Trophoblast cell (in vitro differentiated cells and primary cell): Measurements from ENCODE around the gene CTPS1.

Source experiments
- DNase-seq, 2 donors: peaks; one replicate each; pipeline ENCODE4 v3.0.0-alpha.2; 2016
- H2AFZ ChIP-seq: 2 replicates; pipeline ENCODE4 v1.6.1; 2013; ENCODE audit warnings: low read length, moderate library complexity, mild to moderate bottlenecking; ENCODE audit not compliant: insufficient read depth, poor library complexity
- H2AK5ac ChIP-seq: 2 replicates; pipeline ENCODE4 v1.6.1; 2013; ENCODE audit warnings: mild to moderate bottlenecking, low read length
- H2BK120ac ChIP-seq: 2 replicates; pipeline ENCODE4 v1.6.1; 2013; ENCODE audit warnings: low read length, mild to moderate bottlenecking, moderate library complexity; ENCODE audit not compliant: insufficient read depth, poor library complexity
- H2BK12ac ChIP-seq: 2 replicates; pipeline ENCODE4 v1.6.1; 2013; ENCODE audit warnings: mild to moderate bottlenecking, low read length, moderate library complexity
- H2BK5ac ChIP-seq: 2 replicates; pipeline ENCODE4 v1.6.1; 2013; ENCODE audit warnings: low read length, low read depth, moderate library complexity, mild to moderate bottlenecking; ENCODE audit not compliant: poor library complexity
- H3K14ac ChIP-seq: 2 replicates; pipeline ENCODE4 v1.6.1; 2013; ENCODE audit warnings: mild to moderate bottlenecking, low read length
- H3K18ac ChIP-seq: 2 replicates; pipeline ENCODE4 v1.6.1; 2013; ENCODE audit warnings: mild to moderate bottlenecking, low read length
- H3K23ac ChIP-seq: 2 replicates; pipeline ENCODE4 v1.6.1; 2013; ENCODE audit warnings: low read length
- H3K27ac ChIP-seq: 2 replicates; pipeline ENCODE4 v1.5.1; 2013; ENCODE audit warnings: low read depth, mild to moderate bottlenecking, inconsistent platforms, low read length, moderate library complexity
- H3K27me3 ChIP-seq: 2 replicates; pipeline ENCODE4 v1.6.1; 2013; ENCODE audit warnings: inconsistent platforms, mild to moderate bottlenecking, low read length, moderate library complexity; ENCODE audit not compliant: insufficient read depth
- H3K36me3 ChIP-seq, 2 experiments: 1 replicate in 1 of 2; 2 replicates in 1 of 2; pipeline ENCODE4 v1.6.1; 2013; ENCODE audit warnings: low read length in 2 of 2, mild to moderate bottlenecking in 2 of 2, moderate library complexity in 1 of 2; ENCODE audit not compliant: insufficient read depth in 2 of 2, control insufficient read depth in 1 of 2
- H3K4ac ChIP-seq: 2 replicates; pipeline ENCODE4 v1.6.1; 2013; ENCODE audit warnings: low read depth, mild to moderate bottlenecking, low read length, moderate library complexity
- H3K4me1 ChIP-seq, 2 experiments: 1 replicate in 1 of 2; 2 replicates in 1 of 2; pipeline ENCODE4 v1.6.1; 2013; ENCODE audit warnings: low read length in 2 of 2, mild to moderate bottlenecking in 2 of 2, moderate library complexity in 1 of 2; ENCODE audit not compliant: insufficient read depth in 2 of 2, control insufficient read depth in 1 of 2
- H3K4me2 ChIP-seq: 2 replicates; pipeline ENCODE4 v1.6.1; 2013; ENCODE audit warnings: inconsistent platforms, mild to moderate bottlenecking, low read length, moderate library complexity
- H3K4me3 ChIP-seq: 2 replicates; pipeline ENCODE4 v1.5.1; 2013; ENCODE audit warnings: mild to moderate bottlenecking, low read depth, low read length, inconsistent platforms
- H3K79me1 ChIP-seq: one replicate; pipeline ENCODE4 v1.6.1; 2013; ENCODE audit warnings: low read length
- H3K79me2 ChIP-seq: 2 replicates; pipeline ENCODE4 v1.6.1; 2013; ENCODE audit warnings: low read length, mild to moderate bottlenecking; ENCODE audit not compliant: control insufficient read depth, insufficient read depth, poor library complexity
- H3K9ac ChIP-seq: 2 replicates; pipeline ENCODE4 v1.6.1; 2013; ENCODE audit warnings: mild to moderate bottlenecking, low read length
- H3K9me3 ChIP-seq: 2 replicates; pipeline ENCODE4 v1.6.1; 2013; ENCODE audit warnings: low read depth, mild to moderate bottlenecking, control low read depth, inconsistent platforms, low read length; ENCODE audit not compliant: insufficient read depth
- H4K12ac ChIP-seq: 2 replicates; pipeline ENCODE4 v1.6.1; 2013; ENCODE audit warnings: low read depth, mild to moderate bottlenecking, low read length, moderate library complexity
- H4K8ac ChIP-seq: 2 replicates; pipeline ENCODE4 v1.6.1; 2013; ENCODE audit warnings: low read depth, mild to moderate bottlenecking, low read length, moderate library complexity
- H4K91ac ChIP-seq: one replicate; pipeline ENCODE4 v1.6.1; 2013; ENCODE audit warnings: low read depth, mild to moderate bottlenecking, low read length, moderate library complexity
- WGBS: extraction: QIAGEN DNeasy Blood & Tissue Kit; methylation state at CpG from one replicate; pipeline ENCODE4 v1.1.7; 2013; ENCODE audit warnings: missing lambda C conversion rate; ENCODE audit not compliant: insufficient read length, insufficient coverage; ENCODE audit errors: extremely low coverage; 5-methylcytosine and 5-hydroxymethylcytosine counted together

The CTPS1 gene

GRCh38 chr1:40986328-40986783 is 6.9 kb downstream of the CTPS1 start:
- Histone ChIP-seq H3K79me1 (peaks cover 2% of the 10 kb centered on the region), H2BK120ac (no peak overlapping the region), H3K18ac (no peak overlapping the region), H4K91ac (no peak overlapping the region), H3K36me3 (peaks cover 24 to 50% of the 10 kb centered on the region in 2 experiments), H3K79me2 (peaks cover 7% of the 10 kb centered on the region), H3K23ac (no peak overlapping the region), H3K9me3 (no peaks in the 10 kb centered on the region), H3K4ac (no peak overlapping the region), H2BK5ac (no peak overlapping the region), H3K4me1 (peaks cover 2 to 3% of the 10 kb centered on the region in 2 experiments), H2AK5ac (no peak overlapping the region), H4K12ac (no peak overlapping the region), H3K4me3 (no peak overlapping the region), H2BK12ac (no peak overlapping the region), H3K9ac (no peak overlapping the region), H4K8ac (no peak overlapping the region), H3K14ac (no peak overlapping the region), H3K27me3 (no peaks in the 10 kb centered on the region), H3K4me2 (no peak overlapping the region), H3K27ac (no peak overlapping the region), H2AFZ (no peak overlapping the region)
- no CpG with 5 or more reads among the region's 10 CpGs for WGBS
- DNase-seq, result no peak

- Histone ChIP-seq H3K14ac (no peak overlapping the region), H3K36me3 (peaks cover 26 to 54% of the 10 kb centered on the region in 2 experiments), H3K79me2 (peaks cover 6% of the 10 kb centered on the region), H3K4me2 (no peak overlapping the region), H2AK5ac (no peak overlapping the region), H2BK12ac (no peak overlapping the region), H3K4ac (no peak overlapping the region), H3K4me1 (peaks cover under 1 to 2% of the 10 kb centered on the region in 2 experiments), H3K27me3 (no peaks in the 10 kb centered on the region), H3K9ac (no peak overlapping the region), H3K23ac (no peak overlapping the region), H2AFZ (no peak overlapping the region), H3K9me3 (no peaks in the 10 kb centered on the region), H4K91ac (no peak overlapping the region), H2BK120ac (no peak overlapping the region), H3K4me3 (no peak overlapping the region), H3K18ac (no peak overlapping the region), H4K12ac (no peak overlapping the region), H3K79me1 (peaks cover under 1% of the 10 kb centered on the region), H2BK5ac (no peak overlapping the region), H4K8ac (no peak overlapping the region), H3K27ac (no peak overlapping the region)
- no peak for DNase-seq
- no CpG with 5 or more reads among the region's 3 CpGs for WGBS
Measured at GRCh38 chr1:40986956-40987355, 7.5 kb downstream of the CTPS1 start.

GRCh38 chr1:40987439-40988276 is 8.2 kb downstream of the CTPS1 start:
- no peak overlapping the region for H2BK12ac ChIP-seq
- no peak overlapping the region for H3K4me2 ChIP-seq
- H3K4me1 ChIP-seq, result no peaks in the 10 kb centered on the region
- no peak overlapping the region for H2AK5ac ChIP-seq
- no peak overlapping the region for H3K27ac ChIP-seq
- DNase-seq, result no peak
- H3K9ac ChIP-seq, result no peak overlapping the region
- H4K91ac ChIP-seq, result no peak overlapping the region
- no peak overlapping the region for H2BK120ac ChIP-seq
- H2AFZ ChIP-seq, result no peak overlapping the region
- H2BK5ac ChIP-seq, result no peak overlapping the region
- H3K9me3 ChIP-seq, result no peaks in the 10 kb centered on the region
- no peaks in the 10 kb centered on the region for H3K27me3 ChIP-seq
- WGBS, result no CpG with 5 or more reads among the region's 9 CpGs
- H3K79me2 ChIP-seq, result peaks cover 2% of the 10 kb centered on the region
- H4K8ac ChIP-seq, result no peak overlapping the region
- H3K4ac ChIP-seq, result no peak overlapping the region
- peaks cover 31 to 58% of the 10 kb centered on the region in 2 experiments for H3K36me3 ChIP-seq
- H3K18ac ChIP-seq, result no peak overlapping the region
- no peak overlapping the region for H3K23ac ChIP-seq
- H3K4me3 ChIP-seq, result no peak overlapping the region
- no peak overlapping the region for H4K12ac ChIP-seq
- no peaks in the 10 kb centered on the region for H3K79me1 ChIP-seq
- H3K14ac ChIP-seq, result no peak overlapping the region

GRCh38 chr1:40988280-40988679 is 8.8 kb downstream of the CTPS1 start:
- Histone ChIP-seq H3K4me1 (no peaks in the 10 kb centered on the region), H2BK5ac (no peak overlapping the region), H4K91ac (no peak overlapping the region), H3K27ac (no peak overlapping the region), H3K4me2 (no peak overlapping the region), H3K18ac (no peak overlapping the region), H3K23ac (no peak overlapping the region), H2BK120ac (no peak overlapping the region), H3K9ac (no peak overlapping the region), H2AK5ac (no peak overlapping the region), H3K4me3 (no peak overlapping the region), H3K27me3 (no peaks in the 10 kb centered on the region), H2BK12ac (no peak overlapping the region), H4K8ac (no peak overlapping the region), H3K79me1 (no peaks in the 10 kb centered on the region), H2AFZ (no peak overlapping the region), H3K9me3 (no peaks in the 10 kb centered on the region), H3K79me2 (peaks cover 2% of the 10 kb centered on the region), H3K4ac (no peak overlapping the region), H4K12ac (no peak overlapping the region), H3K36me3 (peaks cover 34 to 63% of the 10 kb centered on the region in 2 experiments), H3K14ac (no peak overlapping the region)
- DNase-seq, result no peak
- WGBS, result no CpG with 5 or more reads among the region's 3 CpGs
